Measurements from ENCODE around the gene ADCY5.

The ADCY5 gene

GRCh38 chr3:123429362-123430125 lies 19.3 kb downstream of the ADCY5 start:
- DNase-seq (ENCODE audit: low read depth in 2 of 2) = no peak

- DNase-seq (ENCODE audit: low read depth in 2 of 2) = no peak
Measured at GRCh38 chr3:123424999-123425712, 23.7 kb downstream of the ADCY5 start.

DNA sequence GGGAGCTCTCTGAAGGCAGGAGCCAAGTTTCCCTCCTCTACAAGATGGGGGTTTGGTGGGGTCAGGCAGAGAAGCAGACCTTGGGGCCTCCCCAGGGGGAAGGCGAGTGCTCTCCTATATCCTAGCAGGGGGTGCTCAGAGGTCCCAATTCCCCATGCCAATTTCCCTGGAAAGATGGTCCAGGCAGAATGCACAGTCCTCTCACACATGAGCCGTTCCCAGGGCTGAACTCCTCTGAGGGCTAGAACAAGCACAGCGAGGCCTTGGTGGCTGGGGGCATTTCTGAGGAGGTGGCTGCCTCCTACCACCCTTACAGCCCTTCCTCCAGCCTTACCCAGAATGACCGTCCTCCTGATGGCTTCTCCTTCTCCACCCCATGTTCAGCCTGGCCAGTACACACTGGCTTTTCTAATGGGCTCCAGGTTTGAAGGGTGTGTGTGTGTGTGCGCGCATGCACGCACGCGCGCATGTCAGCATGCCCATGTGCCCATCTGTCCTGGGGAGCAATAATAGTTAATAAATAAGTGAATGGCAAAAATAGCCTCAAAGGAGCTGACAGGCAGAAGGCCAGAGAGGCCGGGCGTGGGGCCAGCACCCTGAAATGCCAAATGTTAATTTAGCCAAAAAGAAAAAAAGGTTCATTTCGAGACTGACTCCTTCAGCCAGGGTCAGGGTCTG lies 24.4 kb downstream of the ADCY5 start:
- no peak for DNase-seq (ENCODE audit: low read depth in 2 of 2)

DNA sequence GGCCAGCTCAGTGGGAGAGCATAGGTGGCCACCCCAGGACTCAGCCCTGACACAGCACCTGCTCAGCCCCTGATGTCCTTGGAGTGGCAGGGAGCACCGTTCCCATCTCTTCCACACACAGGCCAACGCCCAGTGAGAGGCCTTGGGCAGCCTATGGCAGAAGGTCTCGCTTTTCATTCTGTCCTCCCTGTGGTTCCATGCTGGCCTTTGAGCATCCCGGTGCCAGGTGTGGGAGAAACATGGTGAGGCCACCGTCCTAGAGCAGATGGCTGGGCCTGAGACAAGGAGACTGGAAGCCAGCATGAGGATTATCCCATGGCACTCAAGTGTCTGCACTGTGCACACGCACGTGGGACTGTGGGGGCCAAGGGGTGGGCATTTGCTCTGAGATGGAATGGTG lies 25.1 kb downstream of the ADCY5 start:
- DNase-seq (ENCODE audit: low read depth in 2 of 2) = no peak

GRCh38 chr3:123423031-123423430 lies 25.9 kb downstream of the ADCY5 start:
- DNase-seq (ENCODE audit: low read depth in 2 of 2) = no peak

DNA sequence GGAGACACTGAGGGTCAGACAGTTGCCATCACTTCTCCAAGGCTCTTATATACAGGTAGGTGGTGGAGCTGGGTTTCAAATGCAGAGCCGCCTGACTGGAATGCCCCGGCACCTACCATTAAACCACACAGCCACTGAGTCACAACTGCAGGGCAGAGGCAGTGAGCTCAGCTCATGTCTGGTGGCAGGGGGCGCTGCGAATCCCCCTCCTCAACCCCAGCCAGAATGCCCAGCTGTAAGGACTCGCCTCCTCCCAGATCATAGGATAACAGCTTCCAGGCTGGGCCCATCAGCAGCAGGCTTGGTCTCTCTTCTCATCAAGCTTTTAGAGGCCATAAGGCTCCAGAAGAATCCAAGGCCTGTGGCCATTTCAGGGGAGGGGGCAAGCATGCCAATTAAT lies 26.4 kb downstream of the ADCY5 start:
- DNase-seq (ENCODE audit: low read depth in 2 of 2) = no peak

DNA sequence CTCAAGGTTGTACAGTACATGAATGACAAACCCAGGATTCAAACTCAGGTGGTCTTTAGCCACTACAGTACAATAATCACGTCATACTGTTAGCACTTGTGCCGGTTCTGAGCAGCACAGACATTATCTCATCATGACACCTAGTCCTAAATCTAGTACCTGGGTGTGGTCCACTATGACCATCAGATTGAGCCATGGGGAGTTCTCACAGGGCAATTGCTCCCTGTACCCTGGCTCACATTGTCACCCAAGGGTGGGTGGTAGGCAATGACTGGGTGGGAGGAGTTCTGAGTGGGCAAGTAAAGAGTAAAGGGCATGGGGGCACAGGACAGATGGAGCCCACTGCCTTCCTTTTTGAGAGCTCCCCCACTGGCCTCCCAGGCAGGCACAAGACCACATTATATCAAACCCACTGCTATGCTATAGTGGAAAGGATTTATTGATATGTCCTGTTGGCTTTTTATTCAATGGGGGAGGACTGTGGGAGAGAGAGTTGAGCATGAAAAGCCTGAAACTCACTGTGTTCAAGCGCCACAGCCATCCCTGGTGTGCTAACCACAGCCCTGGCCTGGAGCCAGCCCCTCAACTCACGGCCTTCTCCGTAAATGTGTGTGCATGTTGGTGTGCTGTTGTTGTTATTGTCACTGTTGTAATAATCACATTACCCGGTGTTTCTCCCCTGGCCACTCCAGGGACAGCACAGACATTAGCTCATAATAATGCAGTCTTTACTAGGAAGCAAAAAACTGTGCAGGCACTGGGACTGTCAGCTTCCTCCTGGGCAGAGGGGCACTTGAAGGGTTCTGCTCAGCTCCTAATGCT lies 27.3 kb downstream of the ADCY5 start:
- no peak for DNase-seq (ENCODE audit: low read depth in 2 of 2)

DNA sequence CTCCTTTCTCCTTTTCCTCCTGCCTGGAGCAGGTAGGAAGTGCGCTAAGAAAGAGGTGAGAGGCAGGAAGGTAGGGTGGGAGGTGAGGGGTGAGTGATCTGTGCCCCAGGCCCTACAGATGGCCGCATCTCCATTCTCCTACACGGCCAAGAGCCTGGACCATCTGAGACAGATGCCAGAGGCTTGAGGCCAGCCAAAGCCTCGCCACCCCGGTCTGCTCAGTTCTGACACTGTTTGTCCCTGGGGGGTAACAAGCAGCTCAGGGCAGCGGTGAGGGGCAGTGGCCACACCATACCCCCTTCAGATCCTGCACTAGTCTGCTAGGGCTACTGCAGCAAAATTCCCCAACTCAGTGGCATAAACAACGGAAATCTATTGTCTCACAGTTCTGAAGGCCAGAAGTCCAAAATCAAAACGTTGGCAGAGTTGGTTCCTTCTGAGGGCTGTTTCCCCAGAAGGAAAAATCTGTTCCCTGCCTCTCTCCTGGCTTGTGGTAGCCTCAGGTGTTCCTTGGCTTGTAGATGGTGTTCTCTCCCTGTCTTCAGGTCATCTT lies 28.4 kb downstream of the ADCY5 start:
- DNase-seq (ENCODE audit: low read depth in 2 of 2) = no peak

- DNase-seq (ENCODE audit: low read depth in 2 of 2) = no peak
Measured at GRCh38 chr3:123419850-123420297, 29.0 kb downstream of the ADCY5 start.

DNA sequence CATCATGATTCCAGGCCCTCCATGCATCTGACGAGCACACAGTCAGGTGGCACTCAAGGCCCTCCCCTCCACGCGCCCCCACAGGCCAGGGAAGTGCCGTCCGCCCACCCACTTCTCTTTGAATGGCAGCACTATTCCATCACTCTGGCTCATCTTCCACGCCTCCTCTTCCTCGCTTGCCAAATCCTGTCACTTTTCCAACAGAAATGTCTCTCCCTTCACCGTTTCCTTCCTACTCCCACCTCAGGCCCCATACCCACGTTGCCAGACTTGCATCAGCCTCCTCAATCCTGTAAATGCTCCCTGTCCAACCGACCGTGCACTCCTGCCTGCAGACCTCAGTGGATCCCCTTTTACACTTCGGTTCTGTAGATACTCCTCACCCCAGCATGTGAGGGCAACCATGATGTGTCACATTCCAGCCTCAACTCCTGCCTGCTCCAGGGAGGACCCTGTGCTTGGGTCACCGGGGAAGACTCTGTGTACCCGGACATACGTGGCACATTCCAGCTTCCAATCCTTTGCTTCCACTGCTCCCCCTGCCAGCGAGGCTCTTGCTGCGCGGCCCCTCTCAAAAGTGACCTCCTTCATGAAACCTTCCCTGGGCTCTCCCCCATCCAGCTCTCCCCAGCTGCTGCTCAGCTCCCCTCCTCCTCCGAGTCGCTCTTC lies 29.6 kb downstream of the ADCY5 start:
- no peak for DNase-seq (ENCODE audit: low read depth in 2 of 2)

DNA sequence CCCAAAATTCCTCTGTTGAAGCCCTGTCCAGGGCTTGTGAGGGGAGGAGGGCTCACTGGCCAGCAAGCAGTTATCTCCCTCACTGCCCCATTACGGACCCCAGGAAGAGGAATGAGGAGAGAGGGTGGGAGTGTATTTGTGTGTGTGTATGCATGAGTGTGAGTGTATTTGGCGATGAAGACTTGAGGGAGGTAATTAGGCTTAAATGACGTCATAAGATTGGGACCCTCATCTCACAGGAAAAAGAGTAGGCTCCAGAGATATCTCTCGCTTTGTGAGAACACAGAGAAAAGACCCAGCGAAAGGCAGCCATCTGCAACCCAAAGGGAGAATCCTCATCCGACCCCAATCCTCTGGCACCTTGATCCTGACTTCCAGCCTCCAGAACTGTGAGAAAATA lies 32.2 kb downstream of the ADCY5 start:
- DNase-seq (ENCODE audit: low read depth in 2 of 2) = no peak

DNA sequence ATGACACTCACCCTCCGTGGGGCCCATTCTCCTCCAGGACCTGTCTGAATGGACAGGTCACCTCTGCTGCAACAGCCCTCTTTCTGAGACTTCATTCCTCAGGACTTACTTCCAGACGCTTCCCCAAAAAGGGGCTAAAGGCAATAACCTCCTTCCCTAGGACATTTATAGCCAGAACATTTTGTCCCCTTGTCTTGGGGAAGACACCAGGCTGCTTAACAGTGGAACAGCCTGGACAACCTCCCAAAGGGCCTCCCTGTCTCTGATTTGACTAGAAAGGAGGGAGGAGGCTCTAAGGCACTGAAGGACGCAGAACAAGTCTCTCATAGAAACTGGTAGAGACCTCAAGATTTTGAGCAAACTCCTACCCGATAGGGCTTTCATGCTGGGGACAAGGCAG lies 32.7 kb downstream of the ADCY5 start:
- DNase-seq (ENCODE audit: low read depth in 2 of 2) = no peak

DNA sequence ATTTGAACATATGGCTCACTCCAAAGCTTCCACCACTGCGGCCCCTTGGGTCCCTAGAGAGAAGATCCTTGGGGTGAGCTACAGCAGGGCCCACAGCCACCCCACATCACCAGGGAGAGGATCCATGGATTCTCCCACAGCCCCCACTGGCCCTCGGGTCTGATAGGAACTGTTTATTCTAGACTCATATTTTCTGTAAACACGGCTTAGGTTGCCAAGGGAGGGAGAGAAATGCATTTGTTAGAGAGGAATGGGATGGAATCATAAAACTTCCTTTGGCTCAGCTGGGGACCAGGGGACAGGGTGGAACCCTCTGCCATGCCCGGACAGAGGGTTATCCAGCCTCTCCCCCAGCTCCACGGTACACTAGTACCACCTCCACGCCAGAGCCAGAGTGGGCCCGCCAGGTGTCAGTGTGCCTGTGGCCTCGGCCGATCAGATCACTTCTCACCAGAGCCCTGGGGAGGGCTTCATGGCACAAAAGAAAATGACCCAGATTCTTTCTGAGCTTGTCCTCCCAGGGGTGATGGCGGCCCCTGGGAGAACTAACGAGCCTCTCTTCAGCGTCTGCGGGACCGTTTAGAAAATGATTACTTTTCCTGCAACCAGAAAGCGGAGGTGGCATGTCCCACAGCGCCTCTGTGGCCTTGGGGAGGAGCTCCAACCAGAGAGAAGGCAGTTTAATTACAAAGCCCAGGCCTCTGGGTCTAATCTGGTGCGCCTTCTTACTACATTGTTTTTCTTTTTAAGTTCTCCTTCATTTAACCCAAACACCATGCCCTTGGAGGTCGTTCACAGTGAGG lies 33.7 kb downstream of the ADCY5 start:
- no peak for DNase-seq (ENCODE audit: low read depth in 2 of 2)

DNA sequence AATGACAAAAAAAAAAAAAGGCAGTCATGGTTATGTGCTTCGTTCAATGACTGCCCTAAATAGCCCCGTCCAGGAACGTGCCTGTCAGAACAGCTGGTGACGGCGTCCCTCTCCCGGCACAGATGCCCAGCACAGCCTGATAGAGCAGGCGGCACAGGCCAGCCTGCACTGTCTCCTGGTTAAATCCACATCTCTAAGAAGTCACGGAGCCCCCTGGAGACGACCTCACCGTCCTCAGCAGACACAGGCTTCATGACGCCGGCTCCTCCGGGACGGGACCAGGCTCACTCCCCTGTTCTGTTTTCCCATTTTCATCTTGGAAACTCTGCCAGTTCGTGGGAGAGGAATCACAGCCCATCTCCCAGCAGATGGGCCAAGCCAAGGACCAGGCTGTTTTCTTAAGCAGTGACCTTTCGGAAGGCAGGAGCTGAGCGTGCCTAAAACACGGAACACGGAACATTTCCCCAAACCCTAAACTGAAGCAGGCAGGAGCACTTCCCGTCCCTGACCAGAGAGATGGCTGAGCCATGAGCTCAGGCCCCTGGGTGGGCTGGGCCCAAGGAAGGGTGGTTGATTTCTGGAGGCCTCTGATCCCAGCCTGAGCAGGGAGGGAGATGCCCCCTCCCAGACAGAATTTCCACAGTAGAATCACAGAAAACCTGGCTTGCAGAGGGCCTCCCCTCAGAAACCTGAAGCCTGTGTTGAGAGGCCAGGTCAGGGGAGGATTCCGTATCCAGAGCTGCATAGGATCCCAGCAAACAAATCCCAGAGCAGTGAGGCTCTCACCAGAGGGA lies 35.9 kb downstream of the ADCY5 start:
- DNase-seq (ENCODE audit: low read depth in 2 of 2) = no peak

DNA sequence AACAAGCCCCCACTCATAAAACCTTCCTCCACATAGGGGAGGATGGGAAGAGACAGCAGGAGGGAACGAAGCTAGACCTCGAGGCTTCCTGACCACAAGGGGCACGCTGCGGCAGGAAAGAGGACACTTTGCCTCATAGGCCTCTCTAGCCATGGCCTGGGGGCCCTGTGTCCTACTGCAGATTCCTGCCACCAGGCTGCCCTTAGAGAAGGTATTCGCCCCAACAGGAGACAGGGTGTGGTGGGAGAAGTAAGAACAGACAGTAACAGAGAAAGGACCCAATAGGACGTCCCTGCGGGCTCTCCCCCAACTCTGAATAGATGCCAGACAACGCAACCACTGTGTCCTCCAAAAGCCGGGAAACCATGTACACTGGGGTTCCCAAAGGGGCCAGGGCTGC lies 36.8 kb downstream of the ADCY5 start:
- DNase-seq (ENCODE audit: low read depth in 2 of 2) = no peak

DNA sequence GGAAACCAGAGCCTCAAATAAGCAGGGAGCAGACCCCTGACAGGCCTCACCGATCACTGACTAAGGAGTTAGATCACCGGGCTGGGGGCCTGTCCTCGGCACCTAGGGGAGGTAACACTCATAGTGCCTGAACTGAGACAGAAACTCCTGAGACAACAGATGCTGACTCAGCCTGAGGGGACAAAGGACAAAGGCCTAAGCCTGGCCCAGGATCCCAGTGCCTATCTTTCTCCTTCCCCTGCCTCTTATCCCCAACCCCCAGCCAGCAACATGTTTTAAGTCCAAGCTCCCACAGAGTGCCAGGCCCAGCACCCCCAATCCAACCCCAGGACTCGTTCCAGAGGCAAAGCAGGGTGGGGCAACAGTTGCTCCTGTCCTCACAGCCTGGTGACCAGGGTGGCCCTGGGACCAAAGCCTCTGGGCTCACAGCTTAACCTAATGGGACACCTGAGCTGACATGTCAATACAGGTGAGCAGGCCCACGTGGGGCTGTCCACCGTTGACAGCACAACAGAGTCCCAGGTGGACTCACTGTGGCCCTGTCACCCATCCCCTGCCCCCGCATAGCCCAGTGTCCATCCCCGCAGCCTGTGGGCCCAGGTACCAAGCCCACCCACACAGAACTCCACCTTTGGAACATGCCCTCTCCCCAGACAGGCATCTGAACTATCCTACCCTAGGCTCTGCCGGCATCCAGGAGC lies 37.4 kb downstream of the ADCY5 start:
- DNase-seq (ENCODE audit: low read depth in 2 of 2) = no peak

- DNase-seq (ENCODE audit: low read depth in 2 of 2) = no peak
Measured at GRCh38 chr3:123410149-123410515, 38.8 kb downstream of the ADCY5 start.

DNA sequence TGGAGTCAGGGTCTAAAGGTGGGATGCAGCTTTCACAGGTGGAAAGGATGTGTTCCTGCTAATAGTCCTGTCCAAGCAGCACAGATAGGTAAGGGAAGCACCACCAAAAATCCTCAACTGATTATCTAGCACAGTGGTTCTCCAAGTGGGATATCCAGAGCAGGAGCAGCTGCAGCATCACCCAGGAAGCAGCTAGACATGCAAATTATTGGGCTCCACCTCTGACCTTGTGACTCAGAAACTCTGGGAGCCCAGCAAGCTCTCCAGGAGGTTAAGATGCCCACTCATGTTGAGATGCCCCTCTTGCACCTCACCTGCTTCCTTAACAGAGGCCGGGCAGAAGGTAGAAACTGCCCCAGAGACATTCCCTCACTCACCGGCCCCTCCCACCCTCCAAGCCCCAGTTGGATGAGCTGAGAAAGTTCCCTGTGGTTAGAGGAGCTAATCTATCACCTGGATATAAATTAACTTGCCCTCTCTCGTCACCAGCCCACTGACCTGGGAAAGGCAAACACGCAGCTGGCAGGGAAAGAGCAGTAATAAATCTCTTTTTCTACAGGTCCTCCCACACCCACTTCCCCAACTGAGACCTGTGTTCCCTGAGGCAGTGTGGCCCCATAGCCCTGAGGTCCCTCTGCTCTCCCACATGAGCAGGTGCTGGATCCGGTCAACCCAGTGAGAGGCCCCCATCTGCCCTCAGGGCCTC lies 39.3 kb downstream of the ADCY5 start:
- no peak for DNase-seq (ENCODE audit: low read depth in 2 of 2)

All from activated CD4-positive, alpha-beta T cell treated with anti-CD3 and anti-CD28 coated beads for 24 hours (primary cell).